ENCODE data around the gene NEK10.

- no peak for TF ChIP-seq POLR2A (IDR thresholded peaks at IDR 0.05; ENCODE audit: low read length)
- TF ChIP-seq GATA1 (IDR thresholded peaks at IDR 0.05; ENCODE audit: low read depth, low read length), result no peak
These were observed 222.0 kb downstream of the NEK10 start for GRCh38 chr3:27147215-27147614.

Data from erythroblast (primary cell).